ENCODE measurements around the gene TMEM156.

Gene TMEM156

GRCh38 chr4:39032218-39033085, at the start of gene TMEM156:
TMEM156 (minus strand) TSS chr4:39032409; CDS start chr4:39032313, 96 bp downstream.
- H3K4me2 ChIP-seq: peak within 1 kb of the TSS; percentile 35

GRCh38 chr4:39078829-39079228, 46.6 kb upstream of the TMEM156 start:
- H3K9me3 ChIP-seq: no peaks in the 10 kb centered on the region; the same call in 1 of the 2 replicates
- no peaks in the 10 kb centered on the region for H4K20me1 ChIP-seq
- no peak overlapping the region for H3K4me3 ChIP-seq
- no peak overlapping the region for H3K9ac ChIP-seq
- H3K4me1 ChIP-seq: no peaks in the 10 kb centered on the region
- H3K27me3 ChIP-seq: no peaks in the 10 kb centered on the region
- no peak overlapping the region for H3K27ac ChIP-seq
- TF ChIP-seq Cebpa-rat (IDR thresholded peaks at IDR 0.05): no peak
- peaks cover 20% of the 10 kb centered on the region for H3K36me3 ChIP-seq
- H3K4me2 ChIP-seq: no peak overlapping the region

More at GRCh38 chr4:39032218-39033085, at the start of gene TMEM156:
- H3K27me3 ChIP-seq: no peaks in the 10 kb centered on the region
- no peak within 1 kb of the TSS for H3K4me3 ChIP-seq
- no peak for TF ChIP-seq Cebpa-rat (IDR thresholded peaks at IDR 0.05)
- peaks cover 68% of the 10 kb centered on the region for H3K4me1 ChIP-seq
- H3K9me3 ChIP-seq: no peaks in the 10 kb centered on the region
- H3K9ac ChIP-seq: no peak within 1 kb of the TSS
- no peaks in the 10 kb centered on the region for H3K36me3 ChIP-seq
- H4K20me1 ChIP-seq: no peaks in the 10 kb centered on the region
- H3K27ac ChIP-seq: no peak within 1 kb of the TSS

- Histone ChIP-seq H3K36me3 (no peaks in the 10 kb centered on the region), H3K4me3 (no peak overlapping the region), H3K27me3 (no peaks in the 10 kb centered on the region), H3K9ac (no peak overlapping the region), H4K20me1 (no peaks in the 10 kb centered on the region), H3K4me1 (no peaks in the 10 kb centered on the region), H3K27ac (no peak overlapping the region), H3K9me3 (no peaks in the 10 kb centered on the region), H3K4me2 (no peak overlapping the region)
- TF ChIP-seq Cebpa-rat (IDR thresholded peaks at IDR 0.05): no peak
These were observed 36.7 kb upstream of the TMEM156 start for GRCh38 chr4:39068907-39069306.

GRCh38 chr4:39067451-39067850, 35.2 kb upstream of the TMEM156 start:
- H3K27me3 ChIP-seq: no peaks in the 10 kb centered on the region
- peaks cover 5% of the 10 kb centered on the region for H4K20me1 ChIP-seq
- no peak overlapping the region for H3K4me2 ChIP-seq
- no peak overlapping the region for H3K9ac ChIP-seq
- no peaks in the 10 kb centered on the region for H3K36me3 ChIP-seq
- no peak for TF ChIP-seq Cebpa-rat (IDR thresholded peaks at IDR 0.05)
- peaks cover 5% of the 10 kb centered on the region for H3K4me1 ChIP-seq
- H3K9me3 ChIP-seq: no peaks in the 10 kb centered on the region
- no peak overlapping the region for H3K27ac ChIP-seq
- no peak overlapping the region for H3K4me3 ChIP-seq

- Histone ChIP-seq H3K9ac (no peak overlapping the region), H3K4me3 (no peak overlapping the region), H3K4me2 (no peak overlapping the region), H3K27ac (no peak overlapping the region), H3K4me1 (peaks cover 9% of the 10 kb centered on the region), H3K9me3 (no peaks in the 10 kb centered on the region), H3K36me3 (no peaks in the 10 kb centered on the region), H4K20me1 (peaks cover 9% of the 10 kb centered on the region), H3K27me3 (no peaks in the 10 kb centered on the region)
- no peak for TF ChIP-seq Cebpa-rat (IDR thresholded peaks at IDR 0.05)
These were observed 34.8 kb upstream of the TMEM156 start for GRCh38 chr4:39067031-39067430.

GRCh38 chr4:39066371-39066770, 34.2 kb upstream of the TMEM156 start:
- Histone ChIP-seq H3K9ac (no peak overlapping the region), H3K4me1 (peaks cover 12% of the 10 kb centered on the region), H3K4me2 (no peak overlapping the region), H3K9me3 (no peaks in the 10 kb centered on the region), H3K36me3 (no peaks in the 10 kb centered on the region), H3K27me3 (no peaks in the 10 kb centered on the region), H3K27ac (no peak overlapping the region), H3K4me3 (no peak overlapping the region), H4K20me1 (peaks cover 16% of the 10 kb centered on the region)
- TF ChIP-seq Cebpa-rat (IDR thresholded peaks at IDR 0.05): no peak

GRCh38 chr4:39063430-39063829, 31.2 kb upstream of the TMEM156 start:
- Histone ChIP-seq H3K9ac (no peak overlapping the region), H3K9me3 (no peaks in the 10 kb centered on the region), H3K4me1 (peaks cover 12% of the 10 kb centered on the region), H3K27ac (no peak overlapping the region), H3K27me3 (no peaks in the 10 kb centered on the region), H4K20me1 (peaks cover 32% of the 10 kb centered on the region), H3K4me3 (no peak overlapping the region), H3K36me3 (no peaks in the 10 kb centered on the region), H3K4me2 (no peak overlapping the region)
- TF ChIP-seq Cebpa-rat (IDR thresholded peaks at IDR 0.05): no peak

GRCh38 chr4:39062770-39063097, 30.5 kb upstream of the TMEM156 start:
- peak overlapping the region; percentile 11; the same call in 1 of the 2 replicates for H3K4me2 ChIP-seq
- no peak overlapping the region for H3K27ac ChIP-seq
- H3K4me3 ChIP-seq: no peak overlapping the region
- peaks cover 12% of the 10 kb centered on the region for H3K4me1 ChIP-seq
- H3K9ac ChIP-seq: no peak overlapping the region
- H4K20me1 ChIP-seq: peaks cover 32% of the 10 kb centered on the region
- no peaks in the 10 kb centered on the region for H3K27me3 ChIP-seq
- no peaks in the 10 kb centered on the region for H3K36me3 ChIP-seq
- TF ChIP-seq Cebpa-rat (IDR thresholded peaks at IDR 0.05): no peak
- H3K9me3 ChIP-seq: no peaks in the 10 kb centered on the region

GRCh38 chr4:39062094-39062769, 30.0 kb upstream of the TMEM156 start, which contains the start of gene KLHL5:
KLHL5 (plus strand) TSS chr4:39062232; CDS start chr4:39062653, 421 bp downstream.
- no peaks in the 10 kb centered on the region for H3K27me3 ChIP-seq
- H3K36me3 ChIP-seq: no peaks in the 10 kb centered on the region
- H3K9ac ChIP-seq: no peak within 1 kb of the TSS
- H3K4me1 ChIP-seq: peaks cover 12% of the 10 kb centered on the region
- peak within 1 kb of the TSS; percentile 11; the same call in 1 of the 2 replicates for H3K4me2 ChIP-seq
- no peak for TF ChIP-seq Cebpa-rat (IDR thresholded peaks at IDR 0.05)
- H3K27ac ChIP-seq: no peak within 1 kb of the TSS
- no peak within 1 kb of the TSS for H3K4me3 ChIP-seq
- H3K9me3 ChIP-seq: no peaks in the 10 kb centered on the region
- peaks cover 32% of the 10 kb centered on the region for H4K20me1 ChIP-seq

GRCh38 chr4:39061457-39061856, 29.2 kb upstream of the TMEM156 start:
- H4K20me1 ChIP-seq: peaks cover 32% of the 10 kb centered on the region
- no peak overlapping the region for H3K4me3 ChIP-seq
- no peak overlapping the region for H3K9ac ChIP-seq
- peaks cover 12% of the 10 kb centered on the region for H3K4me1 ChIP-seq
- no peak overlapping the region for H3K27ac ChIP-seq
- H3K27me3 ChIP-seq: no peaks in the 10 kb centered on the region
- no peaks in the 10 kb centered on the region for H3K36me3 ChIP-seq
- no peak overlapping the region for H3K4me2 ChIP-seq
- TF ChIP-seq Cebpa-rat (IDR thresholded peaks at IDR 0.05): no peak
- H3K9me3 ChIP-seq: no peaks in the 10 kb centered on the region

All from BLaER1 (cell line).